ENCODE results near the gene ITPKA. TPM values are rescaled to one million over a fixed set of nuclear protein-coding genes. Genes with fewer than 3 reads are reported as not detected.

The ITPKA gene
- total and polyA plus RNA-seq, 2 donors (not counting 1 experiment from before 2014, with no cell fraction given): 0.22 TPM; not detected in 1

DNA sequence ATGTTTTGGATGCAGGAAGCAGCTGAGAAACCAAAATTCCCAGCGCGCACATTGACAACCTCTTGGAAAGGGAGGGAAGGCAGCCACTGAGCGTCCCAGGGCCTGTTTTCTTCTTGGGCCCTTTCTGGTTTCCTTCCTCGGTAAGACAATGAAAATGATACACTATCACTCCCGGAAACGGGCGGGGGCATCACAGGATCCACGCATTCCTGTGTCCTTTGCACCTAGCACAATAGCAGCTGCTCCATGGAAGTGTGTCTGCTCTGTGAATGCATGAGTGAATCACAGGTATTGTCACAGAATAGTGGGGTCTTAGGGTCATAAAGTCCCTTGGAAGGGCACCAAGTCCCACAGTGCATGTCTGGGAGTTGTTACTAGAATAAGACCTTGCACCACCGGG, 6.3 kb upstream of the ITPKA start:
- no peak overlapping the region for H2AFZ ChIP-seq (ENCODE audit: insufficient read depth, low read depth, low read length, poor library complexity, severe bottlenecking)
- DNase-seq (no peak), ATAC-seq (ENCODE audit: low read depth) (no peak)
- H3K79me2 ChIP-seq (ENCODE audit: control insufficient read depth, insufficient read depth, low read length): no peaks in the 10 kb centered on the region
- Mint-ChIP-seq H3K9me3 (ENCODE audit: insufficient read depth) (no peaks in the 10 kb centered on the region), H3K27me3 (peaks cover 22% of the 10 kb centered on the region), H3K4me1 (peaks cover 16% of the 10 kb centered on the region), H3K4me3 (no peak overlapping the region), H3K27ac (no peak overlapping the region)
- no peak overlapping the region for H3K4me2 ChIP-seq (replicated peaks; ENCODE audit: low read depth, low read length, poor library complexity, severe bottlenecking)
- ChIA-PET POLR2A (no interaction called here), CTCF (no interaction called here)
- TF ChIP-seq, protein P1, sequence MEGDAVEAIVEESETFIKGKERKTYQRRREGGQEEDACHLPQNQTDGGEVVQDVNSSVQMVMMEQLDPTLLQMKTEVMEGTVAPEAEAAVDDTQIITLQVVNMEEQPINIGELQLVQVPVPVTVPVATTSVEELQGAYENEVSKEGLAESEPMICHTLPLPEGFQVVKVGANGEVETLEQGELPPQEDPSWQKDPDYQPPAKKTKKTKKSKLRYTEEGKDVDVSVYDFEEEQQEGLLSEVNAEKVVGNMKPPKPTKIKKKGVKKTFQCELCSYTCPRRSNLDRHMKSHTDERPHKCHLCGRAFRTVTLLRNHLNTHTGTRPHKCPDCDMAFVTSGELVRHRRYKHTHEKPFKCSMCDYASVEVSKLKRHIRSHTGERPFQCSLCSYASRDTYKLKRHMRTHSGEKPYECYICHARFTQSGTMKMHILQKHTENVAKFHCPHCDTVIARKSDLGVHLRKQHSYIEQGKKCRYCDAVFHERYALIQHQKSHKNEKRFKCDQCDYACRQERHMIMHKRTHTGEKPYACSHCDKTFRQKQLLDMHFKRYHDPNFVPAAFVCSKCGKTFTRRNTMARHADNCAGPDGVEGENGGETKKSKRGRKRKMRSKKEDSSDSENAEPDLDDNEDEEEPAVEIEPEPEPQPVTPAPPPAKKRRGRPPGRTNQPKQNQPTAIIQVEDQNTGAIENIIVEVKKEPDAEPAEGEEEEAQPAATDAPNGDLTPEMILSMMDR (IDR thresholded peaks at IDR 0.05): no peak
- H3K36me3 ChIP-seq (replicated peaks in 1 of 2; ENCODE audit: control extremely low read depth in 1 of 2, control insufficient read depth in 1 of 2, extremely low read depth in 1 of 2, insufficient read depth in 2 of 2, low read length in 1 of 2): no peaks in the 10 kb centered on the region
- H3K4me3 ChIP-seq (ENCODE audit: control extremely low read depth in 1 of 5, extremely low read depth in 1 of 5, insufficient read depth in 1 of 5, low read depth in 2 of 5, low read length in 4 of 5): no peak overlapping the region
- no peaks in the 10 kb centered on the region for H3K9me3 ChIP-seq (ENCODE audit: control extremely low read depth in 1 of 3, control insufficient read depth in 2 of 3, insufficient read depth in 1 of 3, low read length in 2 of 3)
- no peak overlapping the region for H3K9ac ChIP-seq (ENCODE audit: low read length)
- intact Hi-C loops (cut with micrococcal nuclease): no loop called here
- no peak overlapping the region for H3K27ac ChIP-seq (ENCODE audit: low read length in 2 of 2)
- H3K4me1 ChIP-seq (ENCODE audit: control insufficient read depth in 2 of 2, insufficient read depth in 2 of 2, low read length in 2 of 2): peaks cover 15 to 17% of the 10 kb centered on the region in 2 donors
- H4K20me1 ChIP-seq (ENCODE audit: control insufficient read depth, insufficient read depth, low read length, poor library complexity, severe bottlenecking): no peaks in the 10 kb centered on the region
- WGBS (ENCODE audit: insufficient coverage): 90% methylated on average over 9 of the region's 9 CpGs
- peaks cover 0 to 34% (median 6%) of the 10 kb centered on the region in 4 experiments for H3K27me3 ChIP-seq (replicated peaks in 1 of 4; ENCODE audit: control extremely low read depth in 1 of 4, control insufficient read depth in 3 of 4, insufficient read depth in 4 of 4, low read length in 3 of 4)

- H3K27me3 Mint-ChIP-seq: peaks cover 26% of the 10 kb centered on the region
- 97% methylated on average over 2 of the region's 2 CpGs for WGBS (ENCODE audit: insufficient coverage)
- Histone ChIP-seq H3K79me2 (ENCODE audit: control insufficient read depth, insufficient read depth, low read length) (no peaks in the 10 kb centered on the region), H3K4me2 (replicated peaks; ENCODE audit: low read depth, low read length, poor library complexity, severe bottlenecking) (no peak overlapping the region), H3K4me1 (ENCODE audit: control insufficient read depth in 2 of 2, insufficient read depth in 2 of 2, low read length in 2 of 2) (peaks cover 16 to 19% of the 10 kb centered on the region in 2 donors), H3K9ac (ENCODE audit: low read length) (no peak overlapping the region), H3K4me3 (ENCODE audit: control extremely low read depth in 1 of 5, extremely low read depth in 1 of 5, insufficient read depth in 1 of 5, low read depth in 2 of 5, low read length in 4 of 5) (no peak overlapping the region), H3K27ac (ENCODE audit: low read length in 2 of 2) (no peak overlapping the region), H3K9me3 (ENCODE audit: control extremely low read depth in 1 of 3, control insufficient read depth in 2 of 3, insufficient read depth in 1 of 3, low read length in 2 of 3) (no peaks in the 10 kb centered on the region), H2AFZ (ENCODE audit: insufficient read depth, low read depth, low read length, poor library complexity, severe bottlenecking) (no peak overlapping the region), H3K36me3 (replicated peaks in 1 of 2; ENCODE audit: control extremely low read depth in 1 of 2, control insufficient read depth in 1 of 2, extremely low read depth in 1 of 2, insufficient read depth in 2 of 2, low read length in 1 of 2) (no peaks in the 10 kb centered on the region), H4K20me1 (ENCODE audit: control insufficient read depth, insufficient read depth, low read length, poor library complexity, severe bottlenecking) (no peaks in the 10 kb centered on the region), H3K27me3 (replicated peaks in 1 of 4; ENCODE audit: control extremely low read depth in 1 of 4, control insufficient read depth in 3 of 4, insufficient read depth in 4 of 4, low read length in 3 of 4) (peaks cover 0 to 38% (median 9%) of the 10 kb centered on the region in 4 experiments)
- H3K4me1 Mint-ChIP-seq: peaks cover 16% of the 10 kb centered on the region
- DNase-seq (no peak), ATAC-seq (ENCODE audit: low read depth) (no peak)
- no peaks in the 10 kb centered on the region for H3K9me3 Mint-ChIP-seq (ENCODE audit: insufficient read depth)
- intact Hi-C loops (cut with micrococcal nuclease): no loop called here
- H3K4me3 Mint-ChIP-seq: no peak overlapping the region
- ChIA-PET CTCF (no interaction called here), POLR2A (no interaction called here)
- no peak overlapping the region for H3K27ac Mint-ChIP-seq
- TF ChIP-seq, protein P1 (IDR thresholded peaks at IDR 0.05): no peak
- no peak for TF ChIP-seq EZH2 (IDR thresholded peaks at IDR 0.05; ENCODE audit: borderline replicate concordance, insufficient read depth, low read depth, low read length, poor library complexity, severe bottlenecking)
Observed at GRCh38 chr15:41487802-41488201, 5.9 kb upstream of the ITPKA start.

Data from B cell (primary cell).